Psoas muscle (tissue), 8 donors: Measurements from ENCODE around the gene DBNDD1. TPM values are rescaled to one million over a fixed set of nuclear protein-coding genes. Genes with fewer than 3 reads are reported as not detected.
A peak's percentile ranks its signal among the peaks of the same experiment; 100 is the strongest.

Experiments
- ATAC-seq, 4 donors: fragments of 200-7000 bp; cut with Tn5 transposase; one replicate each; pipeline ENCODE4 v1.9.1; 2020; ENCODE audit warnings: moderate library complexity in 3 of 4, mild to moderate bottlenecking in 2 of 4
- DNase-seq, 2 donors: peaks; one replicate each; pipeline ENCODE4 v3.0.0-alpha.2; 2020
- H3K27ac ChIP-seq: fragments of 200-600 bp; one replicate; pipeline ENCODE4 v1.8.0; 2022
- H3K27me3 ChIP-seq, 3 donors: fragments of 200-600 bp in 1 of 3; one replicate each; pipeline versions ENCODE4 v1.6.1 to v1.8.0; 2013 to 2022; ENCODE audit warnings: low read length in 2 of 3, mild to moderate bottlenecking in 2 of 3, moderate library complexity in 1 of 3; ENCODE audit not compliant: insufficient read depth in 3 of 3
- H3K36me3 ChIP-seq, 2 donors: fragments of 200-600 bp in 1 of 2; one replicate each; pipeline versions ENCODE4 v1.6.1 to v1.8.0; 2013 to 2022; ENCODE audit warnings: low read depth in 1 of 2, mild to moderate bottlenecking in 1 of 2, moderate library complexity in 1 of 2; ENCODE audit not compliant: insufficient read depth in 1 of 2
- H3K4me1 ChIP-seq: fragments of 200-600 bp; one replicate; pipeline ENCODE4 v1.8.0; 2022
- H3K4me3 ChIP-seq: fragments of 200-600 bp; one replicate; pipeline ENCODE4 v1.8.0; 2022; ENCODE audit warnings: mild to moderate bottlenecking
- H3K9me3 ChIP-seq: fragments of 200-600 bp; one replicate; pipeline ENCODE4 v1.8.0; 2022
- WGBS, 3 donors: extraction: QIAGEN DNeasy Blood & Tissue Kit; methylation state at CpG; one replicate each; pipeline versions ENCODE4 v1.1.6 to v1.1.7; 2013; 5-methylcytosine and 5-hydroxymethylcytosine counted together
- intact Hi-C, 2 donors: fragments of 100-400 bp; cut with DNase I; formaldehyde crosslinking; loops; one replicate each; pipeline versions ENCODE4 v1.11.0 to v1.14.2; 2022
- polyA plus RNA-seq, 3 donors: library from polyadenylated mRNA; stranded (reverse); fragments of 200-250 nt; gene quantifications; one replicate each; pipeline ENCODE4 v1.2.3, GENCODE V29; 2013
- total RNA-seq, 4 donors: library from RNA; stranded (reverse); fragmentation: NEBNext Ultra II Directional in 2 of 4; extraction: Animal tissue kit (Norgen Biotek cat#: 25700) in 2 of 4; gene quantifications; one replicate each; pipeline versions ENCODE4 v1.2.1 to v1.2.4, GENCODE V29; 2021 to 2023
- TF ChIP-seq, protein P1 (sequence below): fragments of 200-600 bp; IDR thresholded peaks from one replicate; pipeline ENCODE4 v1.8.0; 2022; ENCODE audit warnings: antibody characterized with exemption
- donor health status: healthy with polysubstance abuse.
- donor health status: DM: no; HTN: no; CAD: no; lungs with moderate emphysema.
- donor health status: Bipolar disorder and iron deficiency.
- donor health status: healthy.
- donor health status: DM: yes; HTN: yes; CAD: no.
- donor health status: DM: no; HTN: no; CAD: no.
- donor health status: DM: no; HTN: no; CAD: no.
- donor health status: DM: yes; HTN: yes; CAD: no.

The DBNDD1 gene
- total and polyA plus RNA-seq, 7 donors, result 14.1 to 37.8 (median 20.2) TPM

DNA sequence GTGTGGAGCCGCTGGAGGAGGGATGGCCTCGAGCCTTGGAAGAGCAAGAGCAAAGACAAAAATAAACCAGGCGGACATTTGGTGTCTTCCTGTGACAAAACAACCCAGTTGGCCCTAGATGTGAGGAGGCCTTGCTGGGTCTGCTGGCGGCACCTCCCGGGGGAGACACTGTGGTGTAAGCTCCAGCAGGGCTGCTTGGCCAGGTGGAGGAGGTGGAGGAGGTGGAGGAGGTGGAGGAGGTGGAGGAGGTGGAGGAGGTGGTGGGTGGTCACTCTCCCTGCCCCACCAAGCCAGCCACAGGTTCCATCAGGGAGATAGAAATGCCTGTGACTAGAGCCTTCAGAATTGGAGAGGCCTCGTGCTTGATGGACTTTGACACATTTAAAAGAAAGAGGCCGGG, 32.1 kb downstream of the DBNDD1 start:
- Histone ChIP-seq H3K4me3 (no peak overlapping the region), H3K4me1 (peaks cover 13% of the 10 kb centered on the region), H3K27ac (no peak overlapping the region), H3K27me3 (no peaks in the 10 kb centered on the region), H3K9me3 (no peaks in the 10 kb centered on the region), H3K36me3 (peaks cover 16 to 89% of the 10 kb centered on the region in 2 donors)
- intact Hi-C loops, result no loop called here
- WGBS, 3 donors, result 74 to 89% (median 87%) methylated on average over 7 of the region's 7 CpGs
- ATAC-seq (no peak), DNase-seq (peak in 1 of 2 donors; percentile 19)
- TF ChIP-seq, protein P1, sequence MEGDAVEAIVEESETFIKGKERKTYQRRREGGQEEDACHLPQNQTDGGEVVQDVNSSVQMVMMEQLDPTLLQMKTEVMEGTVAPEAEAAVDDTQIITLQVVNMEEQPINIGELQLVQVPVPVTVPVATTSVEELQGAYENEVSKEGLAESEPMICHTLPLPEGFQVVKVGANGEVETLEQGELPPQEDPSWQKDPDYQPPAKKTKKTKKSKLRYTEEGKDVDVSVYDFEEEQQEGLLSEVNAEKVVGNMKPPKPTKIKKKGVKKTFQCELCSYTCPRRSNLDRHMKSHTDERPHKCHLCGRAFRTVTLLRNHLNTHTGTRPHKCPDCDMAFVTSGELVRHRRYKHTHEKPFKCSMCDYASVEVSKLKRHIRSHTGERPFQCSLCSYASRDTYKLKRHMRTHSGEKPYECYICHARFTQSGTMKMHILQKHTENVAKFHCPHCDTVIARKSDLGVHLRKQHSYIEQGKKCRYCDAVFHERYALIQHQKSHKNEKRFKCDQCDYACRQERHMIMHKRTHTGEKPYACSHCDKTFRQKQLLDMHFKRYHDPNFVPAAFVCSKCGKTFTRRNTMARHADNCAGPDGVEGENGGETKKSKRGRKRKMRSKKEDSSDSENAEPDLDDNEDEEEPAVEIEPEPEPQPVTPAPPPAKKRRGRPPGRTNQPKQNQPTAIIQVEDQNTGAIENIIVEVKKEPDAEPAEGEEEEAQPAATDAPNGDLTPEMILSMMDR, result no peak

DNA sequence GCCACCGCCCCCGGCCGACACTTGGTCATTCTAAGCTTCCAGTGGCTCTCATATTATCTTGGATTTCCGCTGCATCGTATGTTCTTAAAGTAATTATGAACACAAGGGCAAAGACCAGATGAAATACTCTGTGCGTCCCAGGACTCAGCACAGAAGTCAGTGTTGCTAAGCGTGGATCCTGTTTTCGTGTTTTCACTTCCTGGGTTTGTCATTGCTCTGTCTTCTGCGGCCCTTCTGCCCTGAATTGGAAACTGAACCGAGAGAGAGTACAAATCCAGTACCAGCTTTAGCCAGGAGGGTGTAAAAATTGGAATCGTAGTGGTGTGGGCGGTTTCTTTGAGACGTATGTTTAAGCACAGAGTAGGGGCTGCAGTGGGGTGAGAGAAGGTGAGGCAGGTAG, 32.7 kb downstream of the DBNDD1 start:
- intact Hi-C loops, result no loop called here
- Histone ChIP-seq H3K4me1 (peaks cover 18% of the 10 kb centered on the region), H3K27me3 (no peaks in the 10 kb centered on the region), H3K36me3 (peaks cover 16 to 89% of the 10 kb centered on the region in 2 donors), H3K4me3 (no peak overlapping the region), H3K27ac (no peak overlapping the region), H3K9me3 (no peaks in the 10 kb centered on the region)
- TF ChIP-seq, protein P1, result no peak
- DNase-seq, result no peak
- 93 to 98% (median 96%) methylated on average over 13 of the region's 13 CpGs for WGBS, 3 donors
- ATAC-seq, result no peak

DNA sequence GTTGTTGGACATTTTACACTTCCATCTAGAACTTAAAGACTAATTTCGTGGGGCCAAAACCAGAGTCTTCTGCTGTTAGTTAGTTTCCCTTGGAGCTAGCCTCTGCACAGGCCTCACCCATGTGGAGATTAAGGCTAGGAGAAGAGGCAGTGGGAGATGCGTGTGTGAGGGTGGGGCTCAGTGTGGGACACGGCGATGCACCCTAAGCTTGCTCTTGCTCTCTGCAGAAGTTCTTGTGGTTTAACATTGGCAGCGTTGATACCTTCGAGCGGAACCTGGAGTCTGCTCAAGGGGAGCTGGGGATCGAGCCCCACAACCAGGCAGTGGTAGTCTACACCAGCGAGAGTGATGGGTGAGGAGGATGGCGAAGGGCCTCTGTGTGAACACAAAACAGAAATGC, 34.0 kb downstream of the DBNDD1 start:
- Histone ChIP-seq H3K27ac (no peak overlapping the region), H3K27me3 (no peaks in the 10 kb centered on the region), H3K36me3 (peaks cover 15 to 89% of the 10 kb centered on the region in 2 donors), H3K4me3 (no peak overlapping the region), H3K9me3 (no peaks in the 10 kb centered on the region), H3K4me1 (peaks cover 20% of the 10 kb centered on the region)
- ATAC-seq (no peak), DNase-seq (peak in 1 of 2 donors; percentile 19)
- TF ChIP-seq, protein P1, result no peak
- WGBS, 3 donors, result 92 to 96% (median 95%) methylated on average over 10 of the region's 10 CpGs
- intact Hi-C loops, result no loop called here

DNA sequence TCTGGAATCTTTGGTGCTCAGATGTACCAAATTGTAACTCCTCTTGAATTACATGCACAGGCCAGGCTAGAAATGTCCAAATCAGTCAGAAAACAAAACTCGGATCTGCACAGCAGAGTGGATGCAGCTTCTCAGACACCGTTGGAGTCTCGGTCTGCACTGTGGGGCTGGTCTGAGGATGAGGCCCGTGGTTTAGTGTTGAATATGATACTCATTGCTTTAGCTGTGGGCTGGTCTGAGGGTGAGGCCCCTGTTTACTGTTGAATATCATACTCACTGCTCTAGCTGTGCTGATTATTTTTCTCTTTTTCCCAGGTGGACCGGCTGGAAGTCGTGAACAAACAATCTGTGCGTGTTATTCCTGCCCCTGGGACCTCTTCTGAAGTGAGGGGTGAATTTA, 35.0 kb downstream of the DBNDD1 start:
- H3K4me1 ChIP-seq, result peaks cover 20% of the 10 kb centered on the region
- ATAC-seq (no peak), DNase-seq (no peak)
- no peaks in the 10 kb centered on the region for H3K9me3 ChIP-seq
- 86 to 90% (median 87%) methylated on average over 7 of the region's 7 CpGs for whole genome bisulfite sequencing, 3 donors
- intact Hi-C loops, result no loop called here
- H3K27me3 ChIP-seq, result no peaks in the 10 kb centered on the region
- H3K4me3 ChIP-seq, result no peak overlapping the region
- peaks cover 20 to 92% of the 10 kb centered on the region in 2 donors for H3K36me3 ChIP-seq
- no peak overlapping the region for H3K27ac ChIP-seq
- TF ChIP-seq, protein P1, result no peak

GRCh38 chr16:89983536-89983935, 35.7 kb downstream of the DBNDD1 start:
- H3K36me3 ChIP-seq, result peaks cover 17 to 92% of the 10 kb centered on the region in 2 donors
- H3K4me1 ChIP-seq, result peaks cover 20% of the 10 kb centered on the region
- no peak overlapping the region for H3K4me3 ChIP-seq
- DNase-seq (peak in 1 of 2 donors; percentile 16), ATAC-seq (no peak)
- WGBS, 3 donors, result 89 to 92% (median 91%) methylated on average over 15 of the region's 15 CpGs
- H3K9me3 ChIP-seq, result no peaks in the 10 kb centered on the region
- H3K27me3 ChIP-seq, result no peaks in the 10 kb centered on the region
- TF ChIP-seq, protein P1, result no peak
- intact Hi-C loops, result no loop called here
- H3K27ac ChIP-seq, result no peak overlapping the region
